H1 (cell line): Measurements from ENCODE around the gene PTPRG.

Experiments used
- SUZ12 ChIP-seq: fragments of 200-600 bp; sonication (generic); IDR thresholded peaks from 2 replicates; pipeline ENCODE4 v1.6.1; 2012; ENCODE audit warnings: mild to moderate bottlenecking, inconsistent platforms, low read length, moderate library complexity, mixed read lengths
- TBP ChIP-seq: IDR thresholded peaks from 2 replicates; pipeline ENCODE4 v1.6.1; 2011; ENCODE audit warnings: low read depth, low read length, improper control_type of control experiment
- TF ChIP-seq, protein P1 (sequence below): IDR thresholded peaks from 2 replicates; pipeline ENCODE4 v1.6.1; 2011; ENCODE audit warnings: low read length, improper control_type of control experiment

- TF ChIP-seq TBP = no peak
- TF ChIP-seq, protein P1, sequence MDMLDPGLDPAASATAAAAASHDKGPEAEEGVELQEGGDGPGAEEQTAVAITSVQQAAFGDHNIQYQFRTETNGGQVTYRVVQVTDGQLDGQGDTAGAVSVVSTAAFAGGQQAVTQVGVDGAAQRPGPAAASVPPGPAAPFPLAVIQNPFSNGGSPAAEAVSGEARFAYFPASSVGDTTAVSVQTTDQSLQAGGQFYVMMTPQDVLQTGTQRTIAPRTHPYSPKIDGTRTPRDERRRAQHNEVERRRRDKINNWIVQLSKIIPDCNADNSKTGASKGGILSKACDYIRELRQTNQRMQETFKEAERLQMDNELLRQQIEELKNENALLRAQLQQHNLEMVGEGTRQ = no peak
- TF ChIP-seq SUZ12 = no peak
Observed at GRCh38 chr3:61846488-61846887, 285.1 kb downstream of the PTPRG start.
